OCI-LY3 (cell line): ENCODE data around the gene PSMD11.

Experiments used
- H2AFZ ChIP-seq: fragments of 200-600, 300-600 bp; shearing (Covaris generic); 2 replicates; pipeline ENCODE4 v1.6.0; 2014; ENCODE audit warnings: antibody characterized with exemption, low read depth, low read length
- H3K27ac ChIP-seq: fragments of 200-600, 300-600 bp; sonication (generic); 2 replicates; pipeline ENCODE4 v1.5.1; 2014; ENCODE audit warnings: mild to moderate bottlenecking, low read length, moderate library complexity, mixed read lengths
- H3K27me3 ChIP-seq: fragments of 200-600, 300-600 bp; sonication (generic); 2 replicates; pipeline ENCODE4 v1.6.1; 2014; ENCODE audit warnings: low read depth, low read length, mixed read lengths
- H3K36me3 ChIP-seq: fragments of 200-600, 300-600 bp; sonication (generic); replicated peaks from 2 replicates; pipeline ENCODE3; 2014; ENCODE audit warnings: low read depth, low read length, mixed read lengths
- H3K4me1 ChIP-seq: fragments of 300-600, 200-600 bp; sonication (generic); 2 replicates; pipeline ENCODE4 v1.6.1; 2014; ENCODE audit warnings: low read length, mixed read lengths
- H3K4me2 ChIP-seq: fragments of 200-600, 300-600 bp; sonication (generic); 2 replicates; pipeline ENCODE4 v1.6.1; 2014; ENCODE audit warnings: low read length, mixed read lengths
- H3K4me3 ChIP-seq: fragments of 300-600, 200-600 bp; sonication (generic); 2 replicates; pipeline ENCODE4 v1.5.1; 2014; ENCODE audit warnings: antibody characterized with exemption, mild to moderate bottlenecking, low read length, moderate library complexity
- H3K79me2 ChIP-seq: fragments of 300-600, 200-600 bp; shearing (Covaris generic); 2 replicates; pipeline ENCODE4 v1.6.1; 2014; ENCODE audit warnings: mild to moderate bottlenecking, low read length, mixed read lengths
- H3K9ac ChIP-seq: fragments of 300-600, 200-600 bp; shearing (Covaris generic); 2 replicates; pipeline ENCODE4 v1.6.0; 2014; ENCODE audit warnings: mild to moderate bottlenecking, low read length, moderate library complexity
- H3K9me3 ChIP-seq: fragments of 200-600, 300-600 bp; shearing (Covaris generic); 2 replicates; pipeline ENCODE4 v1.6.1; 2014; ENCODE audit warnings: low read length, mixed read lengths; ENCODE audit not compliant: insufficient read depth
- H4K20me1 ChIP-seq: fragments of 200-600, 300-600 bp; sonication (generic); 2 replicates; pipeline ENCODE4 v1.6.1; 2016; ENCODE audit warnings: low read length, mixed read lengths; ENCODE audit not compliant: insufficient read depth
- EZH2phosphoT487 ChIP-seq: fragments of 200-600 bp; shearing (Covaris generic); IDR thresholded peaks from 2 replicates; pipeline ENCODE4 v1.6.1; 2018; ENCODE audit warnings: antibody characterized with exemption, mixed run types, low read depth
- TF ChIP-seq, protein P1 (sequence below): fragments of 200-600, 300-600 bp; sonication (generic); IDR thresholded peaks from 2 replicates; pipeline ENCODE4 v1.5.1; 2014; ENCODE audit warnings: antibody characterized with exemption, low read length, low read depth

PSMD11 gene

GRCh38 chr17:32426894-32427293 lies 17.4 kb upstream of the PSMD11 start:
- Histone ChIP-seq H3K4me2 (no peak overlapping the region), H3K27ac (no peak overlapping the region), H3K79me2 (no peaks in the 10 kb centered on the region), H2AFZ (no peak overlapping the region), H3K4me1 (no peaks in the 10 kb centered on the region), H3K9me3 (peaks cover 4% of the 10 kb centered on the region; the same call in 1 of the 2 replicates), H3K4me3 (no peak overlapping the region), H3K27me3 (no peaks in the 10 kb centered on the region), H4K20me1 (no peaks in the 10 kb centered on the region), H3K36me3 (no peaks in the 10 kb centered on the region), H3K9ac (no peak overlapping the region)
- TF ChIP-seq, protein P1, sequence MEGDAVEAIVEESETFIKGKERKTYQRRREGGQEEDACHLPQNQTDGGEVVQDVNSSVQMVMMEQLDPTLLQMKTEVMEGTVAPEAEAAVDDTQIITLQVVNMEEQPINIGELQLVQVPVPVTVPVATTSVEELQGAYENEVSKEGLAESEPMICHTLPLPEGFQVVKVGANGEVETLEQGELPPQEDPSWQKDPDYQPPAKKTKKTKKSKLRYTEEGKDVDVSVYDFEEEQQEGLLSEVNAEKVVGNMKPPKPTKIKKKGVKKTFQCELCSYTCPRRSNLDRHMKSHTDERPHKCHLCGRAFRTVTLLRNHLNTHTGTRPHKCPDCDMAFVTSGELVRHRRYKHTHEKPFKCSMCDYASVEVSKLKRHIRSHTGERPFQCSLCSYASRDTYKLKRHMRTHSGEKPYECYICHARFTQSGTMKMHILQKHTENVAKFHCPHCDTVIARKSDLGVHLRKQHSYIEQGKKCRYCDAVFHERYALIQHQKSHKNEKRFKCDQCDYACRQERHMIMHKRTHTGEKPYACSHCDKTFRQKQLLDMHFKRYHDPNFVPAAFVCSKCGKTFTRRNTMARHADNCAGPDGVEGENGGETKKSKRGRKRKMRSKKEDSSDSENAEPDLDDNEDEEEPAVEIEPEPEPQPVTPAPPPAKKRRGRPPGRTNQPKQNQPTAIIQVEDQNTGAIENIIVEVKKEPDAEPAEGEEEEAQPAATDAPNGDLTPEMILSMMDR: no peak
- no peak for TF ChIP-seq EZH2phosphoT487

DNA sequence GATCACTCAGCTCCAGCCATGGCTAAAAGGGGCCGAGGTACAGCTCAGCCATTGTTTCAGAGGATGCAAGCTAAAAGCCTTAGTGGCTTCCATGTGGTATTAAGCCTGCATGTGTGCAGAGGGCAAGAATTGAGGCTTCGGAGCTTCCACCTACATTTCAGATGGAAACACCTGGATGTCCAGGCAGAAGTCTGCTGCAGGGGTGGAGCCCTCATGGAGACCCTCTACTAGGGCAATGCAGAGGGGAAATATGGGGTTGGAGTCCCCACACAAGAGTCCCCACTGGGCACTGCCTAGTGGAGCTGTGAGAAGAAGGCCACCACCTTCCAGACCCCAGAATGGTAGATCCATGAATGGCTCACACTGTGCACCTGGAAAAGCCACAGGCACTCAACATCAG lies 14.7 kb upstream of the PSMD11 start:
- Histone ChIP-seq H3K9ac (no peak overlapping the region), H3K4me3 (no peak overlapping the region), H3K36me3 (no peaks in the 10 kb centered on the region), H4K20me1 (no peaks in the 10 kb centered on the region), H2AFZ (no peak overlapping the region), H3K27me3 (no peaks in the 10 kb centered on the region), H3K9me3 (peaks cover 4% of the 10 kb centered on the region; the same call in 1 of the 2 replicates), H3K79me2 (no peaks in the 10 kb centered on the region), H3K4me2 (no peak overlapping the region), H3K4me1 (no peaks in the 10 kb centered on the region), H3K27ac (no peak overlapping the region)
- no peak for TF ChIP-seq EZH2phosphoT487

DNA sequence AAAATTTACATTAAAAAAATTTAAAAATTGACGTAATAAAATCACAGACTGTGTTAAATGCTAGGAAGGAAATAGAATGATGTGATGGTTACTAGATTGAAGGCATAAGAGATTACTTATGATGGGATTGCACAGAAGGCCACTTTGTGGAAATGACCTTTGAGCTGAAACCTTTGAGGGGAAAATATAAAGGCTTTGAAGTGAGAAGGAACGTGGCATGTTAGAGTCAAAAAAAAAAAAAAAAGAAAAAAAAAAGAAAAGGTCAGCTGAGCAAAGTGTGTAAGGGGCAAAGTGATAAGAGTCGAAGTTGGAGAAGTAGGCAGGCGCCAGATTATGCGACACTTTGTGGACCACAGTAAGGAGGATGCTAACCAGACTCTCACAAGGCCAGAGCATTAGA lies 3.6 kb upstream of the PSMD11 start:
- Histone ChIP-seq H3K9me3 (no peaks in the 10 kb centered on the region), H3K27ac (no peak overlapping the region), H3K4me3 (no peak overlapping the region), H4K20me1 (peaks cover 4% of the 10 kb centered on the region; the same call in 1 of the 2 replicates), H3K27me3 (peaks cover 14% of the 10 kb centered on the region), H3K9ac (no peak overlapping the region), H3K4me1 (peaks cover 3% of the 10 kb centered on the region), H3K79me2 (peaks cover 14% of the 10 kb centered on the region), H2AFZ (no peak overlapping the region), H3K4me2 (no peak overlapping the region), H3K36me3 (no peaks in the 10 kb centered on the region)
- no peak for TF ChIP-seq EZH2phosphoT487
- TF ChIP-seq, protein P1: no peak

- Histone ChIP-seq H3K9me3 (no peaks in the 10 kb centered on the region), H3K4me1 (peaks cover 13% of the 10 kb centered on the region), H3K4me2 (no peak overlapping the region), H3K9ac (no peak overlapping the region), H2AFZ (no peak overlapping the region), H4K20me1 (peaks cover 12% of the 10 kb centered on the region), H3K79me2 (peaks cover 26% of the 10 kb centered on the region), H3K4me3 (no peak overlapping the region), H3K27ac (no peak overlapping the region), H3K36me3 (peaks cover 2% of the 10 kb centered on the region), H3K27me3 (peaks cover 14% of the 10 kb centered on the region)
- no peak for TF ChIP-seq EZH2phosphoT487
- TF ChIP-seq, protein P1: no peak
Measured at GRCh38 chr17:32441886-32442285, 2.4 kb upstream of the PSMD11 start.
